Measurements from ENCODE around the gene PNKP. TPM values are rescaled to one million over a fixed set of nuclear protein-coding genes. Genes with fewer than 3 reads are reported as not detected.

PNKP gene
- total and polyA plus RNA-seq, 2 of the 8 experiments (the other 6 are each of a cell fraction or from before 2014, with no cell fraction given), result 45.8 to 105 TPM

- H2AFZ ChIP-seq (ENCODE audit: low read length), result no peak overlapping the region
- TF ChIP-seq TAF7 (optimal IDR thresholded peaks at IDR 0.05; ENCODE audit: borderline replicate concordance, low read depth, low read length) (no peak), TCF12 (IDR thresholded peaks at IDR 0.05; ENCODE audit: low read depth, low read length) (no peak), JUND (IDR thresholded peaks at IDR 0.05; ENCODE audit: low read length) (no peak), SRF (IDR thresholded peaks at IDR 0.05; ENCODE audit: low read depth, low read length) (no peak), GTF2F1 (IDR thresholded peaks at IDR 0.05; ENCODE audit: borderline replicate concordance, low read depth, low read length) (no peak), CEBPB (IDR thresholded peaks at IDR 0.05; ENCODE audit: low read depth, low read length) (no peak), RAD21 (IDR thresholded peaks at IDR 0.05 in 1 of 2, conservative IDR thresholded peaks at IDR 0.05 in 1 of 2; ENCODE audit: low read depth in 2 of 2, low read length in 2 of 2) (no peak), FOSL1 (IDR thresholded peaks at IDR 0.05; ENCODE audit: insufficient read depth, low read depth, low read length) (no peak), TEAD4 (IDR thresholded peaks at IDR 0.05; ENCODE audit: low read depth, low read length) (no peak), BCL11A (IDR thresholded peaks at IDR 0.05; ENCODE audit: low read depth in 2 of 2, low read length in 2 of 2) (no peak), BACH1 (IDR thresholded peaks at IDR 0.05; ENCODE audit: low read length) (no peak)
- TF ChIP-seq, protein P1, sequence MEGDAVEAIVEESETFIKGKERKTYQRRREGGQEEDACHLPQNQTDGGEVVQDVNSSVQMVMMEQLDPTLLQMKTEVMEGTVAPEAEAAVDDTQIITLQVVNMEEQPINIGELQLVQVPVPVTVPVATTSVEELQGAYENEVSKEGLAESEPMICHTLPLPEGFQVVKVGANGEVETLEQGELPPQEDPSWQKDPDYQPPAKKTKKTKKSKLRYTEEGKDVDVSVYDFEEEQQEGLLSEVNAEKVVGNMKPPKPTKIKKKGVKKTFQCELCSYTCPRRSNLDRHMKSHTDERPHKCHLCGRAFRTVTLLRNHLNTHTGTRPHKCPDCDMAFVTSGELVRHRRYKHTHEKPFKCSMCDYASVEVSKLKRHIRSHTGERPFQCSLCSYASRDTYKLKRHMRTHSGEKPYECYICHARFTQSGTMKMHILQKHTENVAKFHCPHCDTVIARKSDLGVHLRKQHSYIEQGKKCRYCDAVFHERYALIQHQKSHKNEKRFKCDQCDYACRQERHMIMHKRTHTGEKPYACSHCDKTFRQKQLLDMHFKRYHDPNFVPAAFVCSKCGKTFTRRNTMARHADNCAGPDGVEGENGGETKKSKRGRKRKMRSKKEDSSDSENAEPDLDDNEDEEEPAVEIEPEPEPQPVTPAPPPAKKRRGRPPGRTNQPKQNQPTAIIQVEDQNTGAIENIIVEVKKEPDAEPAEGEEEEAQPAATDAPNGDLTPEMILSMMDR (IDR thresholded peaks at IDR 0.05; ENCODE audit: control extremely low read depth in 1 of 3, insufficient read depth in 1 of 3, low read depth in 1 of 3, low read length in 3 of 3), result no peak
These were observed 40.3 kb downstream of the PNKP start for GRCh38 chr19:49827034-49827433.

More at GRCh38 chr19:49827034-49827433, 40.3 kb downstream of the PNKP start:
- 93% methylated on average over 14 of the region's 14 CpGs; no CpG with 5 or more reads in 1 of the 2 experiments for WGBS, 2 experiments (ENCODE audit: extremely low coverage in 1 of 2, insufficient coverage in 1 of 2, insufficient read length in 1 of 2, insufficient replicate concordance in 2 of 2, low coverage in 1 of 2, low lambda C conversion rate in 2 of 2, missing lambda C conversion rate in 1 of 2)
- no peak overlapping the region for H4K91ac ChIP-seq (replicated peaks; ENCODE audit: insufficient read length, low read length)
- no peak overlapping the region for H2AK5ac ChIP-seq (ENCODE audit: low read depth, low read length)
- no peak overlapping the region; the same call in 1 of the 2 replicates for H4K8ac ChIP-seq (ENCODE audit: extremely low read depth, insufficient read depth, low read length)
- no peak overlapping the region for H3K9ac ChIP-seq (replicated peaks in 1 of 4; ENCODE audit: extremely low read depth in 1 of 4, low read depth in 3 of 4, low read length in 3 of 4)
- DNase-seq (ENCODE audit: low read depth in 1 of 2, low spot score in 2 of 2) (no peak), FAIRE-seq (no peak)
- no peak overlapping the region for H2BK12ac ChIP-seq (ENCODE audit: low read depth, low read length)
- H4K5ac ChIP-seq (ENCODE audit: insufficient read length, low read depth, low read length), result no peak overlapping the region
- POLR2A ChIA-PET (ENCODE audit: partially characterized antibody), result interaction anchor here (2.5 to 3.1 kb wide), 2 partner anchors 8 to 25 kb away, joined by 7 to 10 read pairs; no protein-coding TSS in a partner anchor
- no peak overlapping the region for H2BK20ac ChIP-seq (ENCODE audit: low read length)
- no peak overlapping the region for H3K56ac ChIP-seq (replicated peaks; ENCODE audit: insufficient read length, low read depth, low read length)
- no peak overlapping the region for H3K18ac ChIP-seq (ENCODE audit: extremely low read depth, low read length)
- peaks cover 3 to 22% (median 11%) of the 10 kb centered on the region in 4 experiments; a peak in 5 of 8 replicates for H3K36me3 ChIP-seq (ENCODE audit: control insufficient read depth in 2 of 4, insufficient read depth in 4 of 4, low read length in 3 of 4)
- no peak overlapping the region for H2BK120ac ChIP-seq (replicated peaks; ENCODE audit: low read depth, low read length)
- no peak overlapping the region for H3K23ac ChIP-seq (ENCODE audit: insufficient read length)
- H3K27ac ChIP-seq (ENCODE audit: low read depth, low read length), result no peak overlapping the region
- H3K14ac ChIP-seq (ENCODE audit: insufficient read length), result no peak overlapping the region
- no peak overlapping the region for H2BK15ac ChIP-seq (ENCODE audit: low read length)
- H3K4ac ChIP-seq (replicated peaks; ENCODE audit: insufficient read length, low read depth, low read length), result no peak overlapping the region
- peaks cover 10 to 19% of the 10 kb centered on the region in 2 experiments for H4K20me1 ChIP-seq (replicated peaks in 1 of 2; ENCODE audit: control insufficient read depth in 1 of 2, insufficient read depth in 2 of 2, low read length in 2 of 2)
- H3K23me2 ChIP-seq (ENCODE audit: low read depth, low read length), result no peaks in the 10 kb centered on the region
- peaks cover 0 to 27% of the 10 kb centered on the region in 2 experiments; a peak in 3 of 4 replicates for H3K79me2 ChIP-seq (ENCODE audit: control insufficient read depth in 1 of 2, insufficient read depth in 2 of 2, low read length in 2 of 2)
- H3K4me1 ChIP-seq (replicated peaks in 1 of 4; ENCODE audit: control insufficient read depth in 3 of 4, insufficient read depth in 4 of 4, low read length in 3 of 4), result no peaks in the 10 kb centered on the region
- H2BK5ac ChIP-seq (ENCODE audit: low read depth, low read length), result no peak overlapping the region
- peaks cover 16% of the 10 kb centered on the region for H3K79me1 ChIP-seq (ENCODE audit: low read depth, low read length)
- no peaks in the 10 kb centered on the region for H3K27me3 ChIP-seq (replicated peaks in 1 of 4; ENCODE audit: control insufficient read depth in 3 of 4, extremely low read depth in 1 of 4, insufficient read depth in 3 of 4, low read length in 3 of 4)
- no peak overlapping the region for H3K4me3 ChIP-seq (ENCODE audit: extremely low read depth in 1 of 4, insufficient read depth in 2 of 4, low read depth in 3 of 4, low read length in 4 of 4)
- CTCF ChIA-PET (ENCODE audit: partially characterized antibody), result no interaction called here
- H3K9me3 ChIP-seq (ENCODE audit: insufficient read depth in 2 of 2, low read depth in 1 of 2, low read length in 1 of 2), result no peaks in the 10 kb centered on the region
- no peak overlapping the region for H3K4me2 ChIP-seq (ENCODE audit: insufficient read depth in 1 of 2, low read depth in 2 of 2, low read length in 2 of 2)

Measured in H1 (cell line).